A549 (cell line): ENCODE results near the gene FCRL6. TPM values are rescaled to one million over a fixed set of nuclear protein-coding genes. Genes with fewer than 3 reads are reported as not detected.

Experiments
- ATAC-seq, 2 experiments: fragments of 200-7000 bp in 1 of 2; fragments of >200 bp in 1 of 2; cut with Nextera tagmentation in 1 of 2; cut with Tn5 transposase in 1 of 2; 3 replicates each; pipeline versions ENCODE4 v1.8.0 to v1.9.1; 2018 to 2020; ENCODE audit warnings: mild to moderate bottlenecking in 1 of 2, moderate library complexity in 1 of 2
- CTCF ChIA-PET: fragments of 300-600 bp; sonication (Branson Sonifier 250); formaldehyde crosslinking; extraction: SDS; loops from one replicate; lab custom pipeline; 2021; ENCODE audit warnings: antibody characterized with exemption, inconsistent platforms; lab: Yijun Ruan, JAX
- POLR2A ChIA-PET: fragments of 350-600 bp; formaldehyde crosslinking; extraction: SDS; loops from one replicate; lab custom pipeline; 2021; ENCODE audit warnings: antibody characterized with exemption, inconsistent platforms; lab: Yijun Ruan, JAX
- DNase-seq, 2 experiments: peaks; one replicate each; pipeline versions ENCODE4 v3.0.0 to v3.0.0-alpha.2; 2011 to 2016; ENCODE audit warnings: low read depth in 1 of 2, low spot score in 1 of 2
- FAIRE-seq: peaks from 2 replicates; lab custom pipeline; 2011; peaks lifted over from hg19 to GRCh38; lab: Jason Lieb, UNC
- H3K27ac ChIP-seq, 2 experiments: fragments of >200 bp; sonication (Bioruptor Twin); formaldehyde crosslinking; 3 replicates each; pipeline ENCODE4 v1.5.1; 2016 to 2017
- H3K4me1 ChIP-seq: fragments of >200 bp; sonication (Bioruptor Twin); formaldehyde crosslinking; 3 replicates; pipeline ENCODE4 v1.6.1; 2016
- H3K4me2 ChIP-seq: fragments of >200 bp; sonication (Bioruptor Twin); formaldehyde crosslinking; 3 replicates; pipeline ENCODE4 v1.6.1; 2016
- H3K4me3 ChIP-seq: fragments of >200 bp; sonication (Bioruptor Twin); formaldehyde crosslinking; 3 replicates; pipeline ENCODE4 v1.5.1; 2016
- H3K9me3 ChIP-seq: fragments of >200 bp; sonication (Bioruptor Twin); formaldehyde crosslinking; 3 replicates; pipeline ENCODE4 v1.6.1; 2016
- BCL3 ChIP-seq: fragments of >200 bp; sonication (Bioruptor Twin); formaldehyde crosslinking; IDR thresholded peaks from 3 replicates; pipeline ENCODE4 v1.6.1; 2016
- CBX8 ChIP-seq: fragments of 200-600 bp; sonication (generic); IDR thresholded peaks from 2 replicates; pipeline ENCODE4 v1.6.1; 2016
- E2F6 ChIP-seq: IDR thresholded peaks from 2 replicates; pipeline ENCODE4 v1.6.1; 2012; ENCODE audit warnings: low read depth, borderline replicate concordance
- EHF ChIP-seq: fragments of 250-450 bp; sonication (Bioruptor Pico); IDR thresholded peaks from 2 replicates; pipeline ENCODE4 v1.5.0; 2020; ENCODE audit warnings: mild to moderate bottlenecking
- EHMT2 ChIP-seq: fragments of 200-600 bp; sonication (generic); IDR thresholded peaks from 2 replicates; pipeline ENCODE4 v1.6.1; 2016; ENCODE audit warnings: antibody characterized with exemption, low read depth, mild to moderate bottlenecking, moderate library complexity
- ELK1 ChIP-seq: fragments of 150-350 bp; IDR thresholded peaks from 2 replicates; pipeline ENCODE4 v1.6.1; 2014; ENCODE audit warnings: low read depth, mild to moderate bottlenecking, low read length
- EP300 ChIP-seq, 2 experiments: fragments of >200 bp; sonication (Bioruptor Twin); formaldehyde crosslinking; IDR thresholded peaks; 2 replicates in 1 of 2; 3 replicates in 1 of 2; pipeline ENCODE4 v1.6.1; 2016 to 2017
- ESRRA ChIP-seq: fragments of 150-350 bp; IDR thresholded peaks from 2 replicates; pipeline ENCODE4 v1.6.1; 2014; ENCODE audit warnings: mild to moderate bottlenecking, low read length, borderline replicate concordance
- FOSL2 ChIP-seq, 2 experiments: fragments of 450-650 bp in 1 of 2; fragments of >200 bp in 1 of 2; sonication (Bioruptor Twin) in 1 of 2; formaldehyde crosslinking; IDR thresholded peaks; 2 replicates each; pipeline versions ENCODE4 v1.5.0 to v1.6.1; 2016 to 2020; ENCODE audit warnings: mild to moderate bottlenecking in 1 of 2, moderate library complexity in 1 of 2
- GATA3 ChIP-seq: IDR thresholded peaks from 2 replicates; pipeline ENCODE4 v1.6.1; 2012; ENCODE audit warnings: borderline replicate concordance
- HOXB5 ChIP-seq: fragments of 250-450 bp; sonication (Bioruptor Pico); IDR thresholded peaks from 2 replicates; pipeline ENCODE4 v1.5.0; 2020; ENCODE audit warnings: mild to moderate bottlenecking, moderate library complexity
- MAZ ChIP-seq: fragments of 150-350 bp; IDR thresholded peaks from 2 replicates; pipeline ENCODE4 v1.6.1; 2014; ENCODE audit warnings: antibody characterized with exemption, low read depth, low read length, borderline replicate concordance
- MYC ChIP-seq: IDR thresholded peaks from 2 replicates; pipeline ENCODE4 v1.6.1; 2012; ENCODE audit warnings: mild to moderate bottlenecking, inconsistent platforms, low read length, improper control_type of control experiment, borderline replicate concordance
- PHF8 ChIP-seq: fragments of 200-600 bp; sonication (generic); IDR thresholded peaks from 2 replicates; pipeline ENCODE4 v1.6.1; 2016; ENCODE audit warnings: low read depth, mild to moderate bottlenecking, antibody characterized with exemption, moderate library complexity, borderline replicate concordance
- RAD21 ChIP-seq, 2 experiments: fragments of >200 bp in 1 of 2; sonication (Bioruptor Twin) in 1 of 2; formaldehyde crosslinking in 1 of 2; IDR thresholded peaks in 1 of 2; conservative IDR thresholded peaks in 1 of 2; 2 replicates in 1 of 2; 3 replicates in 1 of 2; pipeline ENCODE4 v1.6.1; 2012 to 2018; ENCODE audit warnings: inconsistent platforms in 1 of 2
- RCOR1 ChIP-seq: fragments of 150-350 bp; IDR thresholded peaks from 2 replicates; pipeline ENCODE4 v1.6.1; 2014; ENCODE audit warnings: antibody characterized with exemption, low read length, low read depth
- RFX5 ChIP-seq: fragments of 450-650 bp; IDR thresholded peaks from 2 replicates; pipeline ENCODE4 v1.7.1; 2014; ENCODE audit warnings: antibody characterized with exemption, mild to moderate bottlenecking, moderate library complexity
- SMC3 ChIP-seq: fragments of >200 bp; sonication (Bioruptor Twin); formaldehyde crosslinking; IDR thresholded peaks from 3 replicates; pipeline ENCODE4 v1.6.1; 2018; ENCODE audit warnings: inconsistent platforms
- SREBF2 ChIP-seq: fragments of 450-650 bp; IDR thresholded peaks from 2 replicates; pipeline ENCODE4 v1.6.1; 2014; ENCODE audit warnings: mild to moderate bottlenecking, moderate library complexity
- TP53 ChIP-seq: fragments of 250-450 bp; sonication (Bioruptor Pico); IDR thresholded peaks from 2 replicates; pipeline ENCODE4 v1.5.0; 2021; ENCODE audit warnings: mild to moderate bottlenecking, moderate library complexity
- ZFP36 ChIP-seq: fragments of 450-650 bp; IDR thresholded peaks from 2 replicates; pipeline ENCODE4 v1.6.1; 2014; ENCODE audit warnings: borderline replicate concordance; ENCODE audit not compliant: partially characterized antibody
- WGBS: methylation state at CpG from one replicate; pipeline ENCODE4 v1.1.6; 2017; ENCODE audit errors: missing lambda C conversion rate; 5-methylcytosine and 5-hydroxymethylcytosine counted together
- polyA plus RNA-seq, 4 experiments: library from polyadenylated mRNA; depleted of rRNA in 3 of 4; stranded (reverse); fragments of >200 nt; fragmentation: RNase III in 1 of 4; extraction: RNeasy Plus Mini Kit Qiagen cat#74134 plus additional on column Dnase treatment in 1 of 4; gene quantifications; 2 replicates in 3 of 4; 3 replicates in 1 of 4; pipeline ENCODE4 v1.2.3, GENCODE V29; 2011 to 2017

Gene FCRL6
- polyA plus RNA-seq, 2 of the 4 experiments (the other 2 are of a cell fraction), result not detected

GRCh38 chr1:159828581-159829272, 26.6 kb downstream of the FCRL6 start:
- Histone ChIP-seq H3K27ac (no peak overlapping the region), H3K4me2 (no peak overlapping the region), H3K4me3 (no peak overlapping the region), H3K9me3 (no peaks in the 10 kb centered on the region), H3K4me1 (no peaks in the 10 kb centered on the region)
- TF ChIP-seq RFX5 (no peak), ESRRA (no peak), TP53 (no peak), EHMT2 (no peak), EP300 (IDR thresholded peaks at IDR 0.05) (no peak), MAZ (no peak), FOSL2 (IDR thresholded peaks at IDR 0.05) (no peak), FOSL2 (CRISPR knock-in tag; IDR thresholded peaks at IDR 0.05) (no peak), RCOR1 (no peak), HOXB5 (CRISPR knock-in tag) (no peak), BCL3 (no peak), ELK1 (no peak), EHF (CRISPR knock-in tag) (no peak)
- ChIA-PET CTCF (interaction anchor here (1.0 to 8.9 kb wide), 7 partner anchors 9 to 178 kb away, joined by 3 to 55 read pairs (median 5); no protein-coding TSS in a partner anchor), POLR2A (no interaction called here)
- FAIRE-seq (no peak), ATAC-seq (peak in 1 of 2 experiments; percentile 44; a peak in 3 of 6 replicates), DNase-seq (no peak)
- WGBS, result 83% methylated on average over 11 of the region's 11 CpGs

GRCh38 chr1:159829273-159829634, 27.1 kb downstream of the FCRL6 start:
- CTCF ChIA-PET, result interaction anchor here (0.7 to 8.9 kb wide), 13 partner anchors 10 to 669 kb away, joined by 3 to 55 read pairs (median 3); no protein-coding TSS in a partner anchor
- DNase-seq (peak; percentile 22 to 43), FAIRE-seq (no peak), ATAC-seq (peak; percentile 85 to 95)
- POLR2A ChIA-PET, result no interaction called here
- Histone ChIP-seq H3K27ac (no peak overlapping the region), H3K4me2 (no peak overlapping the region), H3K9me3 (no peaks in the 10 kb centered on the region), H3K4me3 (no peak overlapping the region), H3K4me1 (no peaks in the 10 kb centered on the region)
- TF ChIP-seq EP300 (IDR thresholded peaks at IDR 0.05), result no peak
- TF ChIP-seq GATA3, result no peak
- no peak for TF ChIP-seq SREBF2
- TF ChIP-seq RAD21 (conservative IDR thresholded peaks at IDR 0.05 in 1 of 2, IDR thresholded peaks at IDR 0.05 in 1 of 2), result peak in 1 of 2 experiments; percentile 17; a peak in 1 of 5 replicates
- no peak for TF ChIP-seq TP53
- TF ChIP-seq E2F6, result no peak
- no peak for TF ChIP-seq CBX8
- TF ChIP-seq HOXB5 (CRISPR knock-in tag), result no peak
- 58% methylated on average over 3 of the region's 3 CpGs for WGBS

- FAIRE-seq (no peak), DNase-seq (no peak), ATAC-seq (no peak; a peak in 1 of 6 replicates)
- Histone ChIP-seq H3K4me1 (no peaks in the 10 kb centered on the region), H3K4me3 (no peak overlapping the region), H3K9me3 (no peaks in the 10 kb centered on the region), H3K27ac (no peak overlapping the region), H3K4me2 (no peak overlapping the region)
- POLR2A ChIA-PET, result no interaction called here
- TF ChIP-seq RFX5, result no peak
- TF ChIP-seq PHF8, result no peak
- TF ChIP-seq MYC, result no peak
- TF ChIP-seq SMC3, result no peak
- TF ChIP-seq ZFP36, result no peak
- no peak for TF ChIP-seq RAD21 (conservative IDR thresholded peaks at IDR 0.05 in 1 of 2, IDR thresholded peaks at IDR 0.05 in 1 of 2)
- CTCF ChIA-PET, result interaction anchor here (0.7 to 8.9 kb wide), 14 partner anchors 10 to 670 kb away, joined by 3 to 55 read pairs (median 3); no protein-coding TSS in a partner anchor
- 73% methylated on average over 13 of the region's 18 CpGs for WGBS
Measured at GRCh38 chr1:159829822-159830465, 27.8 kb downstream of the FCRL6 start.
